GM18909 (cell line): Measurements from ENCODE around the gene BAMBI.

ENCODE experiments used
- ATAC-seq: cut with Tn5 transposase; IDR thresholded peaks from one replicate; pipeline ENCODE4 v1.9.1; 2021; ENCODE audit warnings: mild to moderate bottlenecking; ENCODE audit not compliant: unreplicated experiment, poor library complexity

The BAMBI gene

DNA sequence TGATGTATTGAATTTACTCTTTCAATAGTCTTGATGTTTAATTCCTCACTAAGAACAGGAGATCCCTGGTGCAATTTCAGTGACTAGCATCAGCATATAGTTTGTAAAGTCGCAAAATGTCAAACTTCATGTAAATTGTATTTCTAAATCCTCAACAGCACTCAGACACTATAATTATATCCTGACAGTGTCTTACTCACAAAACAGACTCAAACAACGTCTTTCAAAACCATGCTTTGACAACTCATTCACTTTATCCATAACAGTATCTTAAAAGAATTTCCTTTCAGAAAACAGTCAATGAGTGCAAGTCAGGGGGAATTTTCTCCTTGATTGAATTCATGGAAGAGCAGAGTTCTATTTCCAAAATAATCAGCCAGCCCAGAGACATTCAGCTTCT, 20.8 kb downstream of the BAMBI start:
- no peak for ATAC-seq

DNA sequence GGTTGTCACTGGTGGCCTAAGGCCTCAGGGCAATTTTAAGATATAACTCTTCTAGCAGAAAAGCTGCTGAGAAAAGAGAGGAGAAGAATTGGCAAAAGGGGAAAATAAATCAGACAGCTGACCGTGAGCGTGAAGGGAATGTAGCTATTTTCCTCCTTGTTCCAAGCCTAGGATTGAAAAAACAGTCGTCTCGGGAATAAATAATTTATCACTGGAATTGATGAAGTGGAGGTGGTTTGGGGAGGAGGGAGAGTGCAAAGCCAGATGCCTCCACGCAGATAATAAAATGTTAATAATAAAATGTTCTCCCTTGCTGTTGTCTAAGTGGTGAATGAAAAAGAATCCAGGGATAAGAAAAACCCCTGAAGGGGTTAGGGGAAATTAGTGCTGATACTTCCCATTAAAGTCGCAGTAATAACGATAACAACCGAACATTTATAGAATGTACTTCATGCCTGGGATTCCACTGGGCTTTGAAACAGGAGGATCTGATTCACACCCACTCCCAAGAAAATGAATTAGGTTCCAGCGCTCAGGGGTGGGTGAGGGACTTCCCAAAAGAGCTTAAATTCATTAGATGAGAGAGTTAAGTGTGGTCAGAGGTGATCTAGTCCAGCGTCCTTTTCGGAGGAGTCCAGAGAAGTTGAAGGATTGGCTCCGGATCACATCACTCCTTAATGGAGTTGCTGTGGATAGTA, 27.3 kb downstream of the BAMBI start:
- no peak for ATAC-seq

DNA sequence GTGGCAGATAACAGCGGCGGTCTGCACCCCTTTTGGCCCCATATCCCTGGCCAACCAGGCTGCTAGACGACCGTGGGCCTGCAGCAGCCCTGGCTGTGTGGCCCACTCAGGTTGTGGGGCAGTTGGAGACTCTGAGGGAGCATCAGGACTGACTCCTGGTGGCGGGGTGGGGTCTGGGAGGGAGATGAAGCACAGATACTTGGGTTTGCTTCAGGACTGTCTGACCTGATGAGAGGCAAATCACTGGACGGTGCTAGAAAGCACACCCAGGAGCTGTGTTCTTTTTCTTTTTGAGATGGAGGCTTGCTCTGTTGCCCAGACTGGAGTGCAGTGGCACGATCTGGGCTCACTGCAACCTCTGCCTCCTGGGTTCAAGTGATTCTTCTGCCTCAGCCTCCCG, 28.2 kb downstream of the BAMBI start:
- no peak for ATAC-seq

DNA sequence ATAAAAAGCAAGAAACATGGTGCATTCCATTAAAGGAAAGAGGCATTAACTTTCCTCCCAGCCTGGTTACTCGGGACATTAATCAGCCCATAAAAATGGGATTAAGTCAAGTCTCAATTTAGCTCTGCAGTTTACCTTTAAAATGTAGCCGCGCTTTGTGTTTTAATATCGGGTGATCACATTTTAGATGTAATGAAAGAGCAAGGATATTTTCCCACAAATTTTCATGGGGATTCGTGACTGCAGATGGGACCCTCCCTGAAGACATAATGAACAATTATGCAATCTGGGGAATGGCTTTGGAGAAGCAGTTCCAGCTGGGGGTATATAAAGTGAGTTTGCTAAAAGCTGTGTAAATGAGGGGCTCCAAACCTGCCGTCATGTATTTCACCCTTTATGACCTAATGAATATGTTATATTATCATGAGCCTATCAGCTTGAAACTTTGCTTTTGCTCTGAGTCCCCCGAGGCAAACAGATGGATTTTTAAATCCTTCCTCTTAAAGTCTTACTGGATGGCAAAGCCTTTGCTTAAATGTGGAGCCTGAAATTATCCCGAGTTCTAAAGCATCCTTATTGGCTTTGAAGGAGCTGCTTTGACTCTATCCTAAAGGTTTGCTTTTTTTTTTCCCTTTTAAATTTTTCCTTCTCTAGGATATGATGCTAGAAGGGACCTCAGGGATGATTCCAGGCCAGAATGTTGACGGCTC, 31.8 kb downstream of the BAMBI start:
- ATAC-seq = no peak

DNA sequence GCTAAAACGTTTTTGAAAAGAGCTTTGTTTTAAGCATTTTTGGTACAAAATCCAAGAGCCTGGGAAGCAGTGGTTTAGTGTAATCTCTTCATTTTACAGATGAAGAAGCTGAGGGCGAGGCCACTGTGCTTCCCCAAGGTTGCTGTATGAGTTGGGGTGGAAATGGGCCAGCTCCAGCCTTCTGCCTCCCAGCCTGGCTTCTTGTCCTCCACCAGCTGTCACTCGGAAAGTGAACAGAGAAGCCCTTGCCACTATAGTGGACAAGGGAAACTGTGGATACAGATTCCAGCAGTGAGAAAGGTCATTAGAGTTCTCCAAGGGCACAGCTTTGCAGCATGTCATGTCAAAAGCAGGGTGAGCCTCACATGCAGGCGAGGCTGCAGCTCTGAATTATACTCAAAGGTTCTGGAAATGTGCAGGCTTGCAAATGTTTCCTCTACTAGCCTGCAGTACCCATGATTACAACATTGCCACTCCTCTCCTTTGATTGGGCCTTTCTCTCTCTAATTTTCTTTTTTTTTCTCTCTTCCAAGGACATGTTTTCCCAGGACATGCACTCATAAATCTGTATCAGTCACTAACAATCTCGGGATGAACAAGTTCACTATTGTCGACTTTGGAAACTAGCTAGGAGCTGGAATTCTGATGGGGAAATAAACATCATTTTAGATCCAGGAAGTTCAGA, 33.0 kb downstream of the BAMBI start:
- no peak for ATAC-seq

DNA sequence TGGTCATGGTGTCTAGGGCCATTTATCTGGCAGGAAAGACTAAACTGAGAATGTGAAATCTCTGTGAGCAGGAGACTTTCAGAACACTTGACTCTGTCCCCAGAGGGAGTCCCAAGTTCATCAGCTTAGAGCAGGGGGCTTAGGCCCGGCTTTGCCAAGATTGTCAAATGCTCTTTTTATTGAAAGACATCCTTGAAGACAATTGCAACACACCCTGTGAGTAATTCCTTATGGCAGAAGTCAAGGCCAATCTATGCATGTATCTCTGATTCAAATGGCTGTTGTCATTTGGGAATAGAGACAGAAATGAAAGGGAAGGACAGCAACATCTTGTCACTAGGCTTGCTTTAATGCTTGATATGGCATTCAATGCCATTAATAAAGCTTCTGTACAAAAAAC, 33.7 kb downstream of the BAMBI start:
- ATAC-seq = no peak

DNA sequence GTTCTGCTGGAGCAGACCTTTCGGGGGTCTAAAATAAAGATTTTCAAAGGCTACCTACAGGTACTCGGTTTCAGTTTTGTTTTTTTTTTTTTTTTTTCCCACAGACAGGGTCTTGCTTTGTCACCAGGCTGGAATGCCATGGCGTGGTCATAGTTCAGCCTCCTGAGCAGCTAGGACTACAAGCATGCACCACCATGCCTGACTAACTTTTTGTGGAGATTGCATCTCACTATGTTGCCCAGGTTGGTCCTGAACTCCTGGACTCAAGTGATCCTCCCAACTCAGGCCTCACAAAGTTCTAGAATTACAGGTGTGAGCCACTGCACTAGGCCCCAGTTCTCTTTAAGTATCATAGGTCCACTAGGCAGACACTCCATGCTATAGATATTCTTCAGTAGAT, 34.5 kb downstream of the BAMBI start:
- no peak for ATAC-seq

DNA sequence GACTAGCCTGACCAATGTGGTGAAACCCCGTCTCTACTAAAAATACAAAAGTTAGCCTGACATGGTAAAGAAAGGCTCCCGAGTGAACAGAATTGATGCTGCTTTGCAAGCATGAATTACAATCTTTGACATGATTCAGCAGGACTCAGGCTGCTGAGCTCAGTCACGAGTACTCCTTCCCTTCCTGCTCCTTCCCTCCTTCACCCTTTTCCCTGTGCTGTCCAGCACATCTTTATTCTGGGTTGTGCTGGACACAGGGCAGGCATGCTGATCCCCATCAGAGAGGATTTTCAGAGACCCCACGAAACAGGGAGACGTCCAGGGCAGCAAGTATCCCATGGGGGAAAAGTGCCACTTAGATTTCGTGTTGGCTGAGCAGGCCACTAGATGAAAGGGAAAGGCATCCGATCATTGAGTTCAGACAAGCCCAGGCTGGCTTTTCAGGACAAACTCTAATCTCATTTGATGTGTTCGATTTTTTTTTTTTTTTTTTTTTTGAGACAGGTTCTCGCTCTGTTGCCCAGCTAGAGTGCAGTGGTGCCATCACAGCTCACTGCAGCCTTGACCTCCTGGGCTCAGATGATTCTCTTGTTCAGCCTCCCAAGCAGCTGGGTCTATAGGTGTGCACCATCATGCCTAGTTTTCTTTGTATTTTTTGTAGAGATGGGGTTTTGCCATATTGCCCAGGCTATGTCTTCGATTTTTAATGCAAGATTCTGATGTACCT, 36.5 kb downstream of the BAMBI start:
- ATAC-seq = no peak

DNA sequence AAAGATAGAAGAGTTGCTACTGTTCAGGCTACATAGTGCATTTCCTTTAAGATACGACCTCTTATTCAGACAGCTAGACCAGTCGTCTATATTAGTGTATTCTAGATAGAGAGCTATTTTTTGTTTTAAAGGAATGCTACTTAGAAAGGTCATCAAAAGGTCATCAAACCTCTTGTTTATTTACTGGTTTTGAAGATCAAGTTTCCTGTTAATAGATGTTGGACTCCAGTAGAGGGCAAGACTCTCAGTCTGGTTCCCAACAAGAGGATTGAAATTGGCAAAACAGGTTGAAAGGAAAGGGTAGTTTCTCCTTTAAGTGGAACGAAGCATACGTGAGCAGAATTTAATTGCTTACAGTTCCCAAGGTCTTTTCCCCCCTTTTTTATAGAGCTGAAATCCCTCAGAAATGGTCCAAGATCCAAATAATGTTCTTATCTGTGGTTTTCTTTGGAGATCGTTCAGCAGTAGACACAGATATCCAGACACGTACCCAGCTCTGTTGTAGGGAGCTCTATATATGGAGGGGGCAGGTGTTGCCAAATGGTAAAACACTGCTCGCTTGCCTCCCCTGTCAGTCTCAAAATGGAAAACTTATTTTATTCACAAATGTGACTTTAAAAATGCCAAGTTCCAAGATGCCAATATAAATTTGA, 37.2 kb downstream of the BAMBI start:
- no peak for ATAC-seq

DNA sequence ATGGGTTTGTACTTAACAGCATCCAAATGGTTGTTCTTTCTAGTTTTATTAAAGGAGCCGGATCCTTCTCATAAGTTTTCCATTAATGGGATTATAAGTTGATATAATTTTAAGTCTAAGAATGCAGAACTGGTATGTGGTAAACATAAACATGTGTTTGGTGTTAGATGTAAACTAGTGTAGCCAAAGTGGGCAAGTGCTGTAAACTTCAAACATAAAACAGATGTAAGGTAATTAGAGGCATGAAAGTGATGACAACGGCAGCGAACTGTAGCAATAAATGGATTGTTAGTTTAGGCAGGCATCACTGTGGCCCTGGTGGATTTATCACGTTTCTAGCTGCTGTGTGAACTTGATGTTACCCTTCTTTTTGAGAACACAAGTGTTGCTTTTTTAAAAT, 37.9 kb downstream of the BAMBI start:
- ATAC-seq = no peak

DNA sequence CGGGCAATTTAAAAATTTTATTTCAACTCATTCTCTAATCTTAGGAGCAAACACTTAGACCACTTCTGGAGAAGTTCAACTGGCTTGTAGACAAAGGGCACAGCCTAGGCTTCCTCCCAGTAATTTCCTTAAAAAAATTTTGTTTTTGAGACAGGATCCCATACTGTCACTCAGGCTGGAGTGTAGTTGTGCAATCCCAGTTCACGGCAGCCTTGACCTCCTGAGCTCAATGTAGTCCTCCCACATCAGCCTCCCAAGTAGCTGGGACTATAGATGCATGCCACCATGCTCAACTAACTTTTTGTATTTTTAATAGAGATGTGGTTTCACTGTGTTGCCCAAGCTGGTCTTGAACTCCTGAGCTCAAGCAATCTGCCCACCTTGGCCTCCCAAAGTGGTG, 38.4 kb downstream of the BAMBI start:
- no peak for ATAC-seq

DNA sequence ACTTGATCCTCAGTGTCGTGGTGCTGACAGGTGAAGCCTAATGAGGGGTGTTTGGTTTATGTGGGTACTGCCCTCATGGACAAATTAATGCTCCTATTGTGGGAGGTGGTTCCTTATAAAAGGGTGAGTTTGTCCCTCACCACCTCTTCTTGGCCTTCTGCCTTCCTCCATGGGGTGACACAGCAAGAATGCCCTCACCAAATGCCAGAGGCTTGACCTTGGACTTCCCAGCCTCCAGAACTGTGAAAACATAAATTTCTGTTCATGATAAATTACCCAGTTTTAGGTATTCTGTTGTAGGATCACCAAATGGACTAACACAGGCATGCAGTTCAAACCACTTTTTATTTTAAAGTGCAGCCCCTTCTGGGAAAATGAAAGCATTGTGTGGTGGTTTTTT, 39.4 kb downstream of the BAMBI start:
- ATAC-seq = no peak

DNA sequence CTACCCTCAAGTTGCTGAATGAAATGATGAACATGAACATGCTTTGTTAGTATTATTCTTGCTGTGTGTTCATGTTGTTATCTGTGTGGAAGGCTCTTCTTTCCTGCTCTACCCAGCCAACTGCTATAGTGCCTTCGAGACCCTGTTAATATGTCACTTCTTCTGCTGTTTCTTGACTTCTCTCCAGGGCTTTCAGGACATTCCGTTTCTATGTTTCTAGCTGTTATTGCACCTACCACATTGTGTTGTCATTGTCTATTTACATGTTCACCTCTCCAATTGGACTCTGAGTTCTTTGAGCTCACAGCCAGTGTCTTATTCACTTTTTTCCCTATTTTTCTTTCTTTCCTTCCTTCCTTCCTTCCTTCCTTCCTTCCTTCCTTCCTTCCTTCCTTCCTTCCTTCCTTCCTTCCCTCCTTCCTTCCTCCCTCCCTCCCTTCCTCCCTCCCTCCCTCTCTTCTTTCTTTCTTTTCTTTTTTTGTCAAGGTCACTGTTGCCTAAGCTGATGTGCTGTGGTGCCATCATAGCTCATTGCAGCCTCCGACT, 40.4 kb downstream of the BAMBI start:
- ATAC-seq = no peak

DNA sequence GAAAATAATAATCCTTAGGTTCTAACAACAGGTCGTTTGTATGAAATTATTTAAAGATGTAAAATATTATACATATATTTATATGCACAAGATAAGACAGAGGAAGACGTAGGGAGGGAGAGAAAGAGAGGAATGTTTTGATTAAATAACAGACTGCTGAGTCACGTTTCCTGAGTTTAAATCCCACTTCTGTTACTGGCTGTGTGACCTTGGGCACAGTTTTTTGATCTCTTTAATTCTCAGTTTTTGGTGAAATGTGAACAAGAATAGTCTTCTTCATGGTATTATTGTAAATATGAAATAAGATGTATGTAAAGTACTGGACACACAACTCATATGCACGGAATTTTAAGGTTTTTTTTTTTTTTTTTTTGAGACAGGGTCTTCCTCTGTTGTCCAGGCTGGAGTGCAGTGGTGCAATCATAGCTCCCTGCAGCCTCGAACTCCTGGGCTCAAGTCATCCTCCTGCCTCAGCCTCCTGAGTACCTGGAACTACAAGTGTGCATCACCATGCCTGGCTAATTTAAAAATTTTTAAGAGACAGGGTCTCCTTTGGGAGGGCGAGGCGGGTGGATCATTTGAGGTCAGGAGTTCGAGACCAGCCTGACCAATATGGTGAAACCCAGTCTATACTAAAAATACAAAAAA, 42.6 kb downstream of the BAMBI start:
- no peak for ATAC-seq

DNA sequence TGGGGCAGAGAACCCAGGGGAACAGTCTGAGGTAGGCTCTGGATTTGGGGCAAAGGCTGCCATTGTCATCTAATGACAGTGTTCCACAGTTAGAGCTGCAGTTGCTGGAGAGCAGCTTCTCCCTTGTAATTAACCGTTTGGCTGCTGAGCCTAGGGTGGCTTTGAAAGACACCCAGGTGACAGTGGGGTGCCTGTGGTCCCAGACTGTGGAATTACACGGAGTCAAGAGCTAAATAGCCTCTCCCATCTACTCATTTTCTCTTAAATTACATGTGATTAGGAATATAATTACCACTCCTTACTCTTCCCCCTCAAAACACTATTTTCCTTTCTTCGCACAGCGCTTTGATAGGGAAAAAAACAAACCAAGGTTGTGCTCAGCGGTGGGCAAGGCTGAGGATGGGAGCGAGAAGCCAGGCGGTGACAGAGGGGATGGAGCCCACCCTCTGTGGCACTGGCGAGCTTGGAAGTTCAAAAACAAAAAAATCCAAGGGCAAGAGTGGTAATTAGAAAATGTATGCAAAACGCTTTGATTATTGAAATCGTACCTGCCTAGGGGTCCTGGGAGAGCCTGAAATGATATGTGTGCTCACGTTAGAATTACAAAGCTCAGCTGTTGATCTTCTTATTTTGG, 44.1 kb downstream of the BAMBI start:
- no peak for ATAC-seq

DNA sequence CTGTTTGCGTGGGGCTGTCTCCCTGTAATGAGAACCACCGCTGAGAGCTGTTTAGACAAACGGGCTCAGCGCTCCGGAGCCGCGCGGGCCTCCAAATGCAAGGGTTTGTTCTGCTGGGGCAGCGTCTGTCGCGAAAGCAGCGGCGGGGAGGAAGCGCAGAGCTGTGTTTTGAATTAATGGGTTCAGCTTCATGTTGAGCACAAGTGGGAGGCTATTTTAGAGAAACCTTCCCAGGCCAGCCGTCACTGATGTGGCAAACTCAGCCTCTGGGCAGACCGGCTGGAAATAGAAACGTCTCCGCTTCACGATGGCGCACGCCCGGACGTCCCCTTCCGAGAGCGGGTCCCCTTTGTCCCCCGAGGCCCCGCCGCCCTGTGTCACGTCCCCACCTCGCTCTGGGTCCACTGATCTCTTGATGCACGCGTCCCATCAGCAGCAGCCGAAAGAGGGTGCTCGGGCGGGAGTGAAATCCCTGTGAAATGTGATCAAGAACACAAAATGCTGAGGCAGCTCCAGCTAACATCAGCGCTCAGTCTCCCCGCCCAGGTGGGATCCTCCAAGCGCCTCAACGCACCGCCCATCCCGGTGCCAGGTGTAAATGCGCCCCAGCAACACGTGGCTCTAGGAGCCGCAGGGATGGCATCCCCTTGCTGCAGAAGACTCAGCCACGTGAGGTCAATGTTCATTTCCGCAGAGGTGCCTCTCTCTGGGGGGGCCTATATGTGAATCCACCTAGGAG, 44.9 kb downstream of the BAMBI start:
- ATAC-seq = no peak

DNA sequence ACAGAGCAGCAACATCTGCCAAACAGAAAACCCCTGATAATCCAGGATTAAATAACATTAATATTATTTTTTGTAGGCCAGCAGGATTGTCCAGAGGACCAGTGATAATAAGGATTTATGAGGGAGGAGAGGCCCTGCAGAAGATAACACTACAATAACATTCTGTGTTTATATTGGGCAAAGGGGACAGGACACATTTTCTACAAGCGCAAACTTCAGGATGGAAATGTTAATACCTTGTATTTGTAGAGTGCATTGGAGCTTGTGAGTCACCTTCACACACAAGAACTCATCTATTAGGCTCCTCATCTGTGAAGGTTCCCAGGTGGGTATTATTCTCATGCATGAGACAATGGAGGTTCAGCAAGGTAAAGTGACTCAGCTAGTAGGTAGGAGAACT, 51.0 kb downstream of the BAMBI start:
- no peak for ATAC-seq

DNA sequence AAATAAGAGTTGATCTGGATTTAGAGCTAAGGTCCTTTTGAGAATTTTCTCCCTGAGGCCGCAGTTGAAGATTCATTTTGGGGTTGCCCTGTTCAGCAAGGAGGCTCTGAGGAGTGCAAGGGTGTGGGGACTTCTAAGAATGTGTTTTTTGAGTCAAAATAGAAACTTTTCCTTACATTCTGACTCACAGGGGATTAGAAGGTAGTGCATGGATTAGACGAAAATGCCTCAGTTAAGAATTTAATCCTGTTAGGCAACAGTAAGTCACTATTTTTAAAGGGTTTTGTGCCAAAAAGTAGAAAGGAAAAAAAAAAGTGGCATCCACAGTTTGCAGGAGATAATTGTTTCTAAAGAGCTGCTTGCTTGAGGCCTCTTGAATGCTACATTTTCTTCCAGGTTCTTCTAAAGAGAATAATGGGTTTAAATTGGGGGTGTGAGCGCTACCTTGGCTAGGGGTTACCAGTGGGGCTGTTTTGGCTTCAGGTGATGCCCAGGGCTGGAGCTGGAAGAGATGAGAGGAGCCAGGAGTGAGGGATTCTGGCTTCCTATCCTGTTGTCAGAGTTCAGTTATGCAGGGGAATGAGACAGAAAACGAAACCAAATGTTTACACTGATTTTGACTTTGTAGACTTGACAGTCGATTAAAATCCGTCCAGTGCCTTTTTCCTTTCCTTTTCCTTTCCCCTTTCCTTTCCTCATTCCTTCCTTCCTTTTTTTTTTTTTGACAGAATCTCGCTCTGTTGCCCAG, 52.9 kb downstream of the BAMBI start:
- no peak for ATAC-seq
